Karpas-422 (cell line): ENCODE data around the gene ITFG1. TPM values are rescaled to one million over a fixed set of nuclear protein-coding genes. Genes with fewer than 3 reads are reported as not detected.
"Not testable (repeated sequence)": the region's sequence is repeated elsewhere in the genome, so short reads cannot be mapped to it uniquely, and the experiment has no call there.

Source experiments
- DNase-seq: peaks from one replicate; pipeline ENCODE4 v3.0.0-alpha.2; 2015
- H2AFZ ChIP-seq: fragments of 200-600 bp; sonication (generic); 2 replicates; pipeline ENCODE4 v1.6.1; 2014; ENCODE audit warnings: antibody characterized with exemption, low read length, mixed read lengths
- H3K27ac ChIP-seq: fragments of 200-600 bp; sonication (generic); 2 replicates; pipeline ENCODE4 v1.5.1; 2014; ENCODE audit warnings: mild to moderate bottlenecking, low read length, moderate library complexity
- H3K27me3 ChIP-seq: fragments of 200-600 bp; sonication (generic); 2 replicates; pipeline ENCODE4 v1.6.1; 2014; ENCODE audit warnings: low read length, mixed read lengths
- H3K36me3 ChIP-seq: fragments of 200-600 bp; sonication (generic); 2 replicates; pipeline ENCODE4 v1.6.1; 2014; ENCODE audit warnings: low read length, mixed read lengths; ENCODE audit not compliant: insufficient read depth
- H3K4me1 ChIP-seq: fragments of 200-600 bp; sonication (generic); 2 replicates; pipeline ENCODE4 v1.6.1; 2014; ENCODE audit warnings: mild to moderate bottlenecking, low read length, mixed read lengths
- H3K4me2 ChIP-seq: fragments of 200-600 bp; sonication (generic); 2 replicates; pipeline ENCODE4 v1.6.1; 2014; ENCODE audit warnings: low read length, low read depth, mild to moderate bottlenecking; ENCODE audit not compliant: poor library complexity, severe bottlenecking
- H3K4me3 ChIP-seq: fragments of 200-600 bp; sonication (generic); 2 replicates; pipeline ENCODE4 v1.5.1; 2014; ENCODE audit warnings: mild to moderate bottlenecking, antibody characterized with exemption, low read length, mixed read lengths
- H3K79me2 ChIP-seq: fragments of 200-600 bp; sonication (generic); 2 replicates; pipeline ENCODE4 v1.6.1; 2014; ENCODE audit warnings: mild to moderate bottlenecking, low read length, mixed read lengths
- H3K9ac ChIP-seq: fragments of 200-600 bp; sonication (generic); 2 replicates; pipeline ENCODE4 v1.6.0; 2014; ENCODE audit warnings: low read length
- H3K9me2 ChIP-seq: fragments of 200-600 bp; sonication (generic), shearing (Covaris generic); replicated peaks from 2 replicates; pipeline ENCODE4 v1.6.0; 2014; ENCODE audit warnings: mild to moderate bottlenecking, low read length, moderate library complexity; ENCODE audit not compliant: insufficient read depth
- H3K9me3 ChIP-seq: fragments of 300-700, 200-600 bp; sonication (generic); 2 replicates; pipeline ENCODE4 v1.6.1; 2014; ENCODE audit warnings: low read length, mixed read lengths
- H4K20me1 ChIP-seq: fragments of 200-600 bp; sonication (generic); 2 replicates; pipeline ENCODE4 v1.6.1; 2014; ENCODE audit warnings: mild to moderate bottlenecking, antibody characterized with exemption, low read length, low read depth; ENCODE audit not compliant: insufficient read depth
- total RNA-seq: library from RNA; depleted of rRNA; stranded (reverse); fragments of >200 nt; shearing (Covaris generic); gene quantifications from 2 replicates; pipeline ENCODE4 v1.2.3, GENCODE V29; 2014; ENCODE audit warnings: low replicate concordance

ITFG1 gene
- total RNA-seq, 1 experiment from 2014 or later, result 161 TPM

- not testable (repeated sequence) for H3K9me3 ChIP-seq, H3K4me3 ChIP-seq, H3K9me2 ChIP-seq, H2AFZ ChIP-seq, H3K27ac ChIP-seq, H3K4me2 ChIP-seq, H3K27me3 ChIP-seq, H3K9ac ChIP-seq, DNase-seq
- Histone ChIP-seq H4K20me1 (peaks cover 48% of the 10 kb centered on the region), H3K4me1 (peaks cover 49% of the 10 kb centered on the region), H3K79me2 (peaks cover 99% of the 10 kb centered on the region), H3K36me3 (peaks cover 24% of the 10 kb centered on the region)
Observed at GRCh38 chr16:47137925-47138324, 322.9 kb downstream of the ITFG1 start.

- no peak overlapping the region for H3K4me2 ChIP-seq
- H3K9me2 ChIP-seq, result no peaks in the 10 kb centered on the region
- H3K36me3 ChIP-seq, result peaks cover 31% of the 10 kb centered on the region; the same call in 1 of the 2 replicates
- peak overlapping the region; percentile 3; the same call in 1 of the 2 replicates for H3K27ac ChIP-seq
- H3K4me1 ChIP-seq, result peaks cover 48% of the 10 kb centered on the region
- H3K79me2 ChIP-seq, result peaks cover 99% of the 10 kb centered on the region
- no peaks in the 10 kb centered on the region for H3K27me3 ChIP-seq
- H4K20me1 ChIP-seq, result peaks cover 42% of the 10 kb centered on the region
- H2AFZ ChIP-seq, result no peak overlapping the region
- no peaks in the 10 kb centered on the region for H3K9me3 ChIP-seq
- no peak overlapping the region for H3K4me3 ChIP-seq
- no peak for DNase-seq
- H3K9ac ChIP-seq, result no peak overlapping the region
Observed at GRCh38 chr16:47136099-47136842, 324.6 kb downstream of the ITFG1 start.

GRCh38 chr16:47134550-47134949 lies 326.3 kb downstream of the ITFG1 start:
- Histone ChIP-seq H2AFZ (no peak overlapping the region), H3K79me2 (peaks cover 99% of the 10 kb centered on the region), H3K9me3 (no peaks in the 10 kb centered on the region), H3K4me2 (no peak overlapping the region), H3K27me3 (no peaks in the 10 kb centered on the region), H3K36me3 (peaks cover 32% of the 10 kb centered on the region), H3K9me2 (no peaks in the 10 kb centered on the region), H3K4me3 (no peak overlapping the region), H3K27ac (no peak overlapping the region), H3K9ac (no peak overlapping the region), H3K4me1 (peaks cover 30% of the 10 kb centered on the region), H4K20me1 (peaks cover 25% of the 10 kb centered on the region)
- no peak for DNase-seq

- Histone ChIP-seq H3K27ac (no peak overlapping the region), H3K36me3 (peaks cover 46% of the 10 kb centered on the region), H3K27me3 (no peaks in the 10 kb centered on the region), H3K4me3 (no peak overlapping the region), H3K4me1 (peaks cover 13% of the 10 kb centered on the region), H3K4me2 (no peak overlapping the region), H3K9ac (no peak overlapping the region), H3K79me2 (peaks cover 99% of the 10 kb centered on the region), H3K9me3 (no peaks in the 10 kb centered on the region), H4K20me1 (peaks cover 5% of the 10 kb centered on the region), H2AFZ (no peak overlapping the region), H3K9me2 (no peaks in the 10 kb centered on the region)
- DNase-seq, result no peak
Observed at GRCh38 chr16:47132308-47132707, 328.6 kb downstream of the ITFG1 start.

- H3K79me2 ChIP-seq, result peaks cover 99% of the 10 kb centered on the region
- no peaks in the 10 kb centered on the region for H3K9me2 ChIP-seq
- peaks cover 4% of the 10 kb centered on the region; the same call in 1 of the 2 replicates for H4K20me1 ChIP-seq
- no peak overlapping the region for H3K27ac ChIP-seq
- no peak overlapping the region for H3K4me2 ChIP-seq
- H3K4me1 ChIP-seq, result peaks cover 7% of the 10 kb centered on the region
- no peaks in the 10 kb centered on the region for H3K9me3 ChIP-seq
- no peak overlapping the region for H3K4me3 ChIP-seq
- H2AFZ ChIP-seq, result no peak overlapping the region
- no peak for DNase-seq
- H3K27me3 ChIP-seq, result no peaks in the 10 kb centered on the region
- no peak overlapping the region for H3K9ac ChIP-seq
- peaks cover 61% of the 10 kb centered on the region for H3K36me3 ChIP-seq
Observed at GRCh38 chr16:47129755-47130435, 331.0 kb downstream of the ITFG1 start.

- no peak overlapping the region for H2AFZ ChIP-seq
- H3K4me3 ChIP-seq, result no peak overlapping the region
- H3K9ac ChIP-seq, result no peak overlapping the region
- DNase-seq, result no peak
- H3K4me2 ChIP-seq, result no peak overlapping the region
- H3K9me3 ChIP-seq, result no peaks in the 10 kb centered on the region
- peaks cover 97% of the 10 kb centered on the region for H3K79me2 ChIP-seq
- H4K20me1 ChIP-seq, result peaks cover 4% of the 10 kb centered on the region; the same call in 1 of the 2 replicates
- no peaks in the 10 kb centered on the region for H3K9me2 ChIP-seq
- peaks cover 72% of the 10 kb centered on the region for H3K36me3 ChIP-seq
- H3K27me3 ChIP-seq, result no peaks in the 10 kb centered on the region
- no peak overlapping the region for H3K27ac ChIP-seq
- H3K4me1 ChIP-seq, result peaks cover 5% of the 10 kb centered on the region
Observed at GRCh38 chr16:47127541-47127940, 333.3 kb downstream of the ITFG1 start.

- Histone ChIP-seq H3K36me3 (peaks cover 79% of the 10 kb centered on the region), H3K4me1 (no peaks in the 10 kb centered on the region), H3K9me2 (no peaks in the 10 kb centered on the region), H3K4me3 (no peak overlapping the region), H3K27me3 (no peaks in the 10 kb centered on the region), H4K20me1 (peaks cover 4% of the 10 kb centered on the region; the same call in 1 of the 2 replicates), H3K4me2 (no peak overlapping the region), H2AFZ (no peak overlapping the region), H3K9ac (no peak overlapping the region), H3K79me2 (peaks cover 90% of the 10 kb centered on the region), H3K9me3 (no peaks in the 10 kb centered on the region), H3K27ac (no peak overlapping the region)
- DNase-seq, result no peak
Observed at GRCh38 chr16:47125757-47126156, 335.1 kb downstream of the ITFG1 start.

- Histone ChIP-seq H3K9ac (no peak overlapping the region), H4K20me1 (no peaks in the 10 kb centered on the region), H2AFZ (no peak overlapping the region), H3K4me1 (peaks cover 18% of the 10 kb centered on the region), H3K36me3 (peaks cover 79% of the 10 kb centered on the region), H3K4me2 (no peak overlapping the region), H3K9me3 (no peaks in the 10 kb centered on the region), H3K9me2 (no peaks in the 10 kb centered on the region), H3K4me3 (no peak overlapping the region), H3K79me2 (peaks cover 56% of the 10 kb centered on the region), H3K27me3 (no peaks in the 10 kb centered on the region), H3K27ac (no peak overlapping the region; the same call in 1 of the 2 replicates)
- DNase-seq, result no peak
Observed at GRCh38 chr16:47113130-47113529, 347.7 kb downstream of the ITFG1 start.
